ENCODE data around the gene ATP10B. TPM values are rescaled to one million over a fixed set of nuclear protein-coding genes. Genes with fewer than 3 reads are reported as not detected.

Gene ATP10B
- polyA plus RNA-seq, 3 donors, result not detected

- no peak overlapping the region for H3K27ac Mint-ChIP-seq
- H3K27me3 ChIP-seq (ENCODE audit: control insufficient read depth in 2 of 2, insufficient read depth in 2 of 2, low read length in 2 of 2), result no peaks in the 10 kb centered on the region
- DNase-seq, result no peak
- no peak overlapping the region for H3K27ac ChIP-seq (ENCODE audit: low read depth in 1 of 2, low read length in 2 of 2)
- H3K4me1 Mint-ChIP-seq, result no peaks in the 10 kb centered on the region
- H3K9me3 ChIP-seq (replicated peaks in 1 of 2; ENCODE audit: control insufficient read depth in 1 of 2, insufficient read depth in 1 of 2, low read length in 2 of 2), result no peaks in the 10 kb centered on the region
- H4K20me1 ChIP-seq (ENCODE audit: insufficient read depth, low read length), result no peaks in the 10 kb centered on the region
- H2AFZ ChIP-seq (ENCODE audit: insufficient read depth, low read depth, low read length, poor library complexity, severe bottlenecking), result no peak overlapping the region
- no peaks in the 10 kb centered on the region for H3K79me2 ChIP-seq (ENCODE audit: insufficient read depth, low read length)
- no peak overlapping the region for H3K4me2 ChIP-seq (replicated peaks; ENCODE audit: extremely low read depth, low read length, poor library complexity, severe bottlenecking)
- H3K36me3 ChIP-seq (replicated peaks in 1 of 2; ENCODE audit: control insufficient read depth in 1 of 2, insufficient read depth in 2 of 2, low read length in 2 of 2), result no peaks in the 10 kb centered on the region
- H3K9me3 Mint-ChIP-seq, result peaks cover 0 to 8% (median 3%) of the 10 kb centered on the region in 7 donors
- peaks cover 2% of the 10 kb centered on the region in 3 donors for H3K27me3 Mint-ChIP-seq (ENCODE audit: low read depth in 3 of 3)
- H3K4me3 ChIP-seq (replicated peaks in 1 of 3; ENCODE audit: low read depth in 2 of 3, low read length in 3 of 3), result no peak overlapping the region
- TF ChIP-seq CTCF (IDR thresholded peaks at IDR 0.05), result no peak
- WGBS (ENCODE audit: insufficient coverage), result no CpG with 5 or more reads among the region's 1 CpG
- H3K4me3 Mint-ChIP-seq, result no peak overlapping the region
- intact Hi-C loops (cut with micrococcal nuclease), result no loop called here
- no peaks in the 10 kb centered on the region for H3K4me1 ChIP-seq (ENCODE audit: control insufficient read depth in 1 of 2, insufficient read depth in 2 of 2, low read length in 2 of 2)
- no peaks in the 10 kb centered on the region for H3K36me3 Mint-ChIP-seq
- no peak overlapping the region for H3K9ac ChIP-seq (ENCODE audit: insufficient read depth, low read length, poor library complexity, severe bottlenecking)
Observed at GRCh38 chr5:160545832-160546231, 306.2 kb downstream of the ATP10B start.

- Histone ChIP-seq H3K4me1 (ENCODE audit: control insufficient read depth in 1 of 2, insufficient read depth in 2 of 2, low read length in 2 of 2) (no peaks in the 10 kb centered on the region), H3K27me3 (ENCODE audit: control insufficient read depth in 2 of 2, insufficient read depth in 2 of 2, low read length in 2 of 2) (no peaks in the 10 kb centered on the region), H3K4me2 (replicated peaks; ENCODE audit: extremely low read depth, low read length, poor library complexity, severe bottlenecking) (no peak overlapping the region), H3K4me3 (replicated peaks in 1 of 3; ENCODE audit: low read depth in 2 of 3, low read length in 3 of 3) (no peak overlapping the region), H3K36me3 (replicated peaks in 1 of 2; ENCODE audit: control insufficient read depth in 1 of 2, insufficient read depth in 2 of 2, low read length in 2 of 2) (no peaks in the 10 kb centered on the region), H4K20me1 (ENCODE audit: insufficient read depth, low read length) (no peaks in the 10 kb centered on the region), H3K27ac (ENCODE audit: low read depth in 1 of 2, low read length in 2 of 2) (no peak overlapping the region), H3K9ac (ENCODE audit: insufficient read depth, low read length, poor library complexity, severe bottlenecking) (no peak overlapping the region), H2AFZ (ENCODE audit: insufficient read depth, low read depth, low read length, poor library complexity, severe bottlenecking) (no peak overlapping the region), H3K79me2 (ENCODE audit: insufficient read depth, low read length) (no peaks in the 10 kb centered on the region), H3K9me3 (replicated peaks in 1 of 2; ENCODE audit: control insufficient read depth in 1 of 2, insufficient read depth in 1 of 2, low read length in 2 of 2) (no peaks in the 10 kb centered on the region)
- TF ChIP-seq CTCF (IDR thresholded peaks at IDR 0.05), result no peak
- DNase-seq, result no peak
- no peaks in the 10 kb centered on the region for H3K36me3 Mint-ChIP-seq
- intact Hi-C loops (cut with micrococcal nuclease), result no loop called here
- H3K9me3 Mint-ChIP-seq, result peaks cover 0 to 8% (median 2%) of the 10 kb centered on the region in 7 donors
- no peaks in the 10 kb centered on the region for H3K4me1 Mint-ChIP-seq
- H3K4me3 Mint-ChIP-seq, result no peak overlapping the region
- no peak overlapping the region for H3K27ac Mint-ChIP-seq
- H3K27me3 Mint-ChIP-seq (ENCODE audit: low read depth in 3 of 3), result peaks cover 2% of the 10 kb centered on the region in 3 donors
- no CpG with 5 or more reads among the region's 1 CpG for WGBS (ENCODE audit: insufficient coverage)
Observed at GRCh38 chr5:160543395-160543794, 308.6 kb downstream of the ATP10B start.

Measured in CD14-positive monocyte (primary cell).